Caco-2 (cell line): ENCODE data around the gene RPRD2. TPM values are rescaled to one million over a fixed set of nuclear protein-coding genes. Genes with fewer than 3 reads are reported as not detected.

ENCODE experiments used
- BruUV-seq: library from RNA; stranded (reverse); fragments of 400-500 nt; replicated peaks from 2 replicates; lab custom pipeline; 2021; lab: Mats Ljungman, UMichigan
- CTCF ChIA-PET: fragments of 300-600 bp; sonication (Branson Sonifier 250); formaldehyde crosslinking; loops from one replicate; lab custom pipeline; 2022; ENCODE audit warnings: antibody characterized with exemption; lab: Charles Lee
- POLR2A ChIA-PET: fragments of 300-600 bp; sonication (Branson Sonifier 250); formaldehyde crosslinking; loops from one replicate; lab custom pipeline; 2022; ENCODE audit warnings: antibody characterized with exemption; lab: Charles Lee
- DNase-seq, 2 experiments: peaks; one replicate each; pipeline versions ENCODE4 v3.0.0 to v3.0.0-alpha.2; 2020 to 2022
- H3K27me3 ChIP-seq: replicated peaks from 2 replicates; pipeline ENCODE4 v1.6.0; 2011; ENCODE audit warnings: low read length; ENCODE audit not compliant: control insufficient read depth, insufficient read depth
- H3K36me3 ChIP-seq: 2 replicates; pipeline ENCODE4 v1.5.1; 2011; ENCODE audit warnings: low read length; ENCODE audit not compliant: control insufficient read depth, insufficient read depth
- H3K4me1 ChIP-seq: fragments of 250-450 bp; sonication (Bioruptor Pico); 2 replicates; pipeline ENCODE4 v1.5.1; 2020; ENCODE audit warnings: mild to moderate bottlenecking
- H3K4me3 ChIP-seq: 2 replicates; pipeline ENCODE4 v1.5.1; 2011; ENCODE audit warnings: low read depth, mild to moderate bottlenecking, control low read depth, low read length
- H3K9me3 ChIP-seq: fragments of 250-450 bp; sonication (Bioruptor Pico); 2 replicates; pipeline ENCODE4 v1.5.1; 2020; ENCODE audit warnings: mild to moderate bottlenecking, moderate library complexity
- H3K27ac Mint-ChIP-seq: one replicate; pipeline ENCODE4 v1.8.0; 2022; ENCODE audit warnings: mixed read lengths; ENCODE audit not compliant: unreplicated experiment
- H3K27me3 Mint-ChIP-seq: one replicate; pipeline ENCODE4 v1.8.0; 2022; ENCODE audit warnings: mixed read lengths; ENCODE audit not compliant: insufficient read depth, unreplicated experiment
- H3K36me3 Mint-ChIP-seq: one replicate; pipeline ENCODE4 v1.8.0; 2022; ENCODE audit warnings: mild to moderate bottlenecking, mixed read lengths; ENCODE audit not compliant: insufficient read depth, unreplicated experiment
- H3K4me1 Mint-ChIP-seq: one replicate; pipeline ENCODE4 v1.8.0; 2022; ENCODE audit warnings: low read depth, mixed read lengths; ENCODE audit not compliant: unreplicated experiment
- H3K4me3 Mint-ChIP-seq: one replicate; pipeline ENCODE4 v1.8.0; 2022; ENCODE audit warnings: mild to moderate bottlenecking, moderate library complexity, mixed read lengths; ENCODE audit not compliant: unreplicated experiment
- H3K9me3 Mint-ChIP-seq: one replicate; pipeline ENCODE4 v1.8.0; 2022; ENCODE audit warnings: mixed read lengths; ENCODE audit not compliant: unreplicated experiment
- intact Hi-C: fragments of 100-400 bp; cut with micrococcal nuclease; formaldehyde crosslinking; loops from one replicate; pipeline ENCODE4 v1.10.0; 2022; ENCODE audit not compliant: unreplicated experiment
- total RNA-seq: library from RNA; stranded (reverse); gene quantifications from 2 replicates; pipeline ENCODE4 v1.2.3, GENCODE V29; 2022
- TF ChIP-seq, protein P1 (sequence below), 2 experiments: fragments of 200-600 bp in 1 of 2; IDR thresholded peaks; 1 replicate in 1 of 2; 2 replicates in 1 of 2; pipeline versions ENCODE4 v1.5.1 to v1.8.0; 2011 to 2022; ENCODE audit warnings: antibody characterized with exemption in 1 of 2, control low read depth in 1 of 2, inconsistent platforms in 1 of 2, low read depth in 1 of 2, low read length in 1 of 2, mild to moderate bottlenecking in 1 of 2, moderate library complexity in 1 of 2; ENCODE audit not compliant: insufficient read depth in 1 of 2, severe bottlenecking in 1 of 2, unreplicated experiment in 1 of 2

Gene RPRD2
- total RNA-seq, 1 experiment from 2014 or later, result 24.3 TPM

DNA sequence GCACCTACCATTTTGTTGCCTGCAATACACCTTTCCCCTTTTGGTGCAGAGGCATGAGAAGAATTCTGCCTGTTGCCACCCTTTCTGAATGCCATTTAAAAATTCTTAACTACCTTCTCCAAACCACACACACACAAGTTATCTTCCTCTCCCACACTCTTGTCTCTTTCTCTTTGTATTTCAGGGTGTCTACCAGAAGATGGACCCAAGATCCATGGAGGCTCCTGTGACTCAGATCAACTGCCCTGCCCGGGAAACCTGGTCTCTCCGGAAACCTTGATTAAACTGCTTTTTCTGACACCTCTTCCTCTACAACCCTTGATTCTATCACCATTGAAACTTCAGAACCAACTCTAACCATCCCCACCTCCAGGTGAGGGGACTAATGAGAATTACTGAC lies 120.9 kb downstream of the RPRD2 start:
- ChIA-PET POLR2A (no interaction called here), CTCF (interaction anchor here (0.7 kb wide), 1 partner anchor 15 kb away, joined by 3 read pairs; no protein-coding TSS in a partner anchor)
- peaks cover 11% of the 10 kb centered on the region for H3K4me1 Mint-ChIP-seq
- intact Hi-C loops, result loop anchor here (5.0 kb wide), 1 partner anchor 62 kb away; the partner anchor contains the start of gene ADAMTSL4
- no peaks in the 10 kb centered on the region for H3K27me3 Mint-ChIP-seq
- H3K27ac Mint-ChIP-seq, result no peak overlapping the region
- H3K9me3 Mint-ChIP-seq, result no peaks in the 10 kb centered on the region
- no peaks in the 10 kb centered on the region for H3K36me3 ChIP-seq
- no peaks in the 10 kb centered on the region for H3K9me3 ChIP-seq
- peak in 1 of 2 experiments; percentile 37 for DNase-seq
- TF ChIP-seq, protein P1, sequence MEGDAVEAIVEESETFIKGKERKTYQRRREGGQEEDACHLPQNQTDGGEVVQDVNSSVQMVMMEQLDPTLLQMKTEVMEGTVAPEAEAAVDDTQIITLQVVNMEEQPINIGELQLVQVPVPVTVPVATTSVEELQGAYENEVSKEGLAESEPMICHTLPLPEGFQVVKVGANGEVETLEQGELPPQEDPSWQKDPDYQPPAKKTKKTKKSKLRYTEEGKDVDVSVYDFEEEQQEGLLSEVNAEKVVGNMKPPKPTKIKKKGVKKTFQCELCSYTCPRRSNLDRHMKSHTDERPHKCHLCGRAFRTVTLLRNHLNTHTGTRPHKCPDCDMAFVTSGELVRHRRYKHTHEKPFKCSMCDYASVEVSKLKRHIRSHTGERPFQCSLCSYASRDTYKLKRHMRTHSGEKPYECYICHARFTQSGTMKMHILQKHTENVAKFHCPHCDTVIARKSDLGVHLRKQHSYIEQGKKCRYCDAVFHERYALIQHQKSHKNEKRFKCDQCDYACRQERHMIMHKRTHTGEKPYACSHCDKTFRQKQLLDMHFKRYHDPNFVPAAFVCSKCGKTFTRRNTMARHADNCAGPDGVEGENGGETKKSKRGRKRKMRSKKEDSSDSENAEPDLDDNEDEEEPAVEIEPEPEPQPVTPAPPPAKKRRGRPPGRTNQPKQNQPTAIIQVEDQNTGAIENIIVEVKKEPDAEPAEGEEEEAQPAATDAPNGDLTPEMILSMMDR (IDR thresholded peaks at IDR 0.05; ENCODE audit: insufficient read depth in 1 of 2, low read depth in 1 of 2, low read length in 1 of 2, severe bottlenecking in 1 of 2, unreplicated experiment in 1 of 2), result peak in 1 of 2 experiments; percentile 29
- H3K36me3 Mint-ChIP-seq, result peaks cover 12% of the 10 kb centered on the region
- H3K4me1 ChIP-seq, result 0 out of 2 replicates have a peak, but pooled peaks cover under 1% of the 10 kb centered on the region
- H3K4me3 ChIP-seq, result no peak overlapping the region
- H3K27me3 ChIP-seq, result no peaks in the 10 kb centered on the region
- no TSS peak for BruUV-seq
- no peak overlapping the region for H3K4me3 Mint-ChIP-seq

DNA sequence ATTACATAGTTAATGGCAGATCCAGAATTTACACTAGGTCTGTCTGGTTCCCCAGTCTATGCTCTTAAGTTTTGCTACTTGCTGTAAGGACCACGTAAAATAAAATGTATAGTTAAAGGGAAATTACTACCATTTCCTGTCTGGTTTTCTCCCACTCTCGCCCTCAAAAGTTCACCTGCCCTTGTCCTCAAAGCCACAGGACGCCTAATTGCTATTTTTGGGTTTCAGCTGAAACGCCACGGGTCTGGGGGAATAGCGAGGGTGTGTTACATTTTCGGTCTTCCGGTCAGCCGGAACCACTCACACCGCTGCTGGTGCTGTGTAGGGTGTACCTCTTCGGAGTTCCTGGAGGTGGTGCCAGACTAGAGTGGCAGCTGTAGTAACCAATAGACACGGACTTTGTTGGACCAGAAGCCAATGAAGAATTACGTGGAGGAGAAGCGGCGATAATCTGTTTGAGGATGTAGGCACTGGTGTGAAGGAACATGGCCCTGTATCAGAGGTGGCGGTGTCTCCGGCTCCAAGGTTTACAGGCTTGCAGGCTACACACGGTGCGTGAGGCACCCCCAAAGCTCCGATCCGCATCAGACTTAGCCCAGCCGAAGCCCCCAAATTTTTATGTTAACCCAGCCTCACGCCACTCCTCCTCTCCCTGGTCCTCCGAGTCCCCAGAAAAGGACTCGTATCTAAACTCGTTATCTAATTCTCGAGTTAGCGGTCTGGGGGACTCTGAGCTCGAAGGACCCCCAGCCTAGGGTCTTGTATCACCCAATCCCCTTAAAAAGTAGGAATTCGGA lies 123.2 kb downstream of the RPRD2 start, which contains the start of gene TARS2:
TSS of gene TARS2 (plus strand) at position 454 of the 797 bp plus-strand sequence. CDS start at position 486, 32 bp downstream.
- Mint-ChIP-seq H3K36me3 (peaks cover 27% of the 10 kb centered on the region), H3K9me3 (no peaks in the 10 kb centered on the region), H3K4me3 (peak within 1 kb of the TSS; percentile 80), H3K4me1 (peaks cover 8% of the 10 kb centered on the region), H3K27ac (peak within 1 kb of the TSS; percentile 85), H3K27me3 (no peaks in the 10 kb centered on the region)
- POLR2A ChIA-PET, result interaction anchor here (0.6 to 1.0 kb wide), 2 partner anchors 46 to 96 kb away, joined by 3 to 8 read pairs; no protein-coding TSS in a partner anchor
- H3K27me3 ChIP-seq, result no peaks in the 10 kb centered on the region
- intact Hi-C loops, result loop anchor here (1.0 to 5.0 kb wide), 3 partner anchors 29 to 60 kb away; partner anchors contain the start of gene ADAMTSL4
- TF ChIP-seq, protein P1 (IDR thresholded peaks at IDR 0.05; ENCODE audit: insufficient read depth in 1 of 2, low read depth in 1 of 2, low read length in 1 of 2, severe bottlenecking in 1 of 2, unreplicated experiment in 1 of 2), result peak in 1 of 2 experiments; percentile 35
- no TSS peak for BruUV-seq
- H3K36me3 ChIP-seq, result no peaks in the 10 kb centered on the region
- CTCF ChIA-PET, result interaction anchor here (0.8 kb wide), 1 partner anchor 349 kb away, joined by 4 read pairs; no protein-coding TSS in a partner anchor
- H3K4me3 ChIP-seq, result peak within 1 kb of the TSS; percentile 78
- peak; percentile 97 to 99 for DNase-seq
- H3K4me1 ChIP-seq, result no peaks in the 10 kb centered on the region
- H3K9me3 ChIP-seq, result no peaks in the 10 kb centered on the region

DNA sequence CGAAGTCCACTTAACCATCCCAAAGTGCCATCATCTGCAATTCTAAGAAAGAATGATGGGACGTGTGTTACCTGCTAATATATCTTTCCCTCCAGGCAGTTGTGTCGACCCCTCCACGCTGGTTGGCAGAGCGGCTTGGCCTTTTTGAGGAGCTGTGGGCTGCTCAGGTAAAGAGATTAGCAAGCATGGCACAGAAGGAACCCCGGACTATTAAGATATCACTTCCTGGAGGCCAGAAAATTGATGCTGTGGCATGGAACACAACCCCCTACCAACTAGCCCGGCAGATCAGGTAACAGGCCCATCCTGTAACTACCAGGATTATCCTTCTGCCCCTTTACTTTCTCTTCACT lies 123.8 kb downstream of the RPRD2 start:
- peak overlapping the region; percentile 80 for H3K4me3 Mint-ChIP-seq
- H3K9me3 Mint-ChIP-seq, result no peaks in the 10 kb centered on the region
- peaks cover 31% of the 10 kb centered on the region for H3K36me3 Mint-ChIP-seq
- Histone ChIP-seq H3K9me3 (no peaks in the 10 kb centered on the region), H3K27me3 (no peaks in the 10 kb centered on the region), H3K4me1 (no peaks in the 10 kb centered on the region), H3K4me3 (peak overlapping the region; percentile 78), H3K36me3 (no peaks in the 10 kb centered on the region)
- TF ChIP-seq, protein P1 (IDR thresholded peaks at IDR 0.05; ENCODE audit: insufficient read depth in 1 of 2, low read depth in 1 of 2, low read length in 1 of 2, severe bottlenecking in 1 of 2, unreplicated experiment in 1 of 2), result no peak
- intact Hi-C loops, result loop anchor here (1.0 to 5.0 kb wide), 3 partner anchors 29 to 60 kb away; partner anchors contain the start of gene ADAMTSL4
- no peaks in the 10 kb centered on the region for H3K27me3 Mint-ChIP-seq
- BruUV-seq, result no TSS peak
- POLR2A ChIA-PET, result interaction anchor here (0.6 to 1.0 kb wide), 2 partner anchors 45 to 96 kb away, joined by 3 to 8 read pairs; no protein-coding TSS in a partner anchor
- DNase-seq, result no peak
- peak overlapping the region; percentile 85 for H3K27ac Mint-ChIP-seq
- peaks cover 8% of the 10 kb centered on the region for H3K4me1 Mint-ChIP-seq
- CTCF ChIA-PET, result no interaction called here
